Breast epithelium (tissue), 3 donors: ENCODE data around the gene MFN2.

Experiments used
- CTCF ChIP-seq, 3 donors: fragments of 450-650 bp; IDR thresholded peaks; one replicate each; pipeline ENCODE4 v1.5.1; 2016 to 2017; ENCODE audit warnings: antibody characterized with exemption in 3 of 3, mild to moderate bottlenecking in 3 of 3, moderate library complexity in 3 of 3
- POLR2A ChIP-seq: fragments of 450-650 bp; IDR thresholded peaks from one replicate; pipeline ENCODE4 v1.6.1; 2016; ENCODE audit warnings: antibody characterized with exemption, mild to moderate bottlenecking, moderate library complexity
- POLR2AphosphoS5 ChIP-seq, 3 donors: sonication (generic); formaldehyde crosslinking; IDR thresholded peaks; one replicate each; pipeline ENCODE4 v1.6.1; 2017; ENCODE audit warnings: antibody characterized with exemption in 3 of 3

GRCh38 chr1:12052008-12052573 lies 71.8 kb downstream of the MFN2 start:
- TF ChIP-seq POLR2A (no peak), CTCF (IDR thresholded peaks at IDR 0.05) (no peak), POLR2AphosphoS5 (IDR thresholded peaks at IDR 0.05) (no peak)
